C4-2B (cell line): Measurements from ENCODE around the gene PPP2R2C.

Source experiments
- H3K27ac ChIP-seq: fragments of 450-650 bp; 2 replicates; pipeline ENCODE4 v1.5.1; 2017
- ZFX ChIP-seq: fragments of 450-650 bp; IDR thresholded peaks from 2 replicates; pipeline ENCODE4 v1.6.1; 2017
- TF ChIP-seq, protein P1 (sequence below): fragments of 450-650 bp; conservative IDR thresholded peaks from 2 replicates; pipeline ENCODE4 v1.5.1; 2017; ENCODE audit warnings: mild to moderate bottlenecking

Gene PPP2R2C

GRCh38 chr4:6478546-6479220, 6.3 kb upstream of the PPP2R2C start:
- no peak overlapping the region for H3K27ac ChIP-seq
- no peak for TF ChIP-seq ZFX
- TF ChIP-seq, protein P1, sequence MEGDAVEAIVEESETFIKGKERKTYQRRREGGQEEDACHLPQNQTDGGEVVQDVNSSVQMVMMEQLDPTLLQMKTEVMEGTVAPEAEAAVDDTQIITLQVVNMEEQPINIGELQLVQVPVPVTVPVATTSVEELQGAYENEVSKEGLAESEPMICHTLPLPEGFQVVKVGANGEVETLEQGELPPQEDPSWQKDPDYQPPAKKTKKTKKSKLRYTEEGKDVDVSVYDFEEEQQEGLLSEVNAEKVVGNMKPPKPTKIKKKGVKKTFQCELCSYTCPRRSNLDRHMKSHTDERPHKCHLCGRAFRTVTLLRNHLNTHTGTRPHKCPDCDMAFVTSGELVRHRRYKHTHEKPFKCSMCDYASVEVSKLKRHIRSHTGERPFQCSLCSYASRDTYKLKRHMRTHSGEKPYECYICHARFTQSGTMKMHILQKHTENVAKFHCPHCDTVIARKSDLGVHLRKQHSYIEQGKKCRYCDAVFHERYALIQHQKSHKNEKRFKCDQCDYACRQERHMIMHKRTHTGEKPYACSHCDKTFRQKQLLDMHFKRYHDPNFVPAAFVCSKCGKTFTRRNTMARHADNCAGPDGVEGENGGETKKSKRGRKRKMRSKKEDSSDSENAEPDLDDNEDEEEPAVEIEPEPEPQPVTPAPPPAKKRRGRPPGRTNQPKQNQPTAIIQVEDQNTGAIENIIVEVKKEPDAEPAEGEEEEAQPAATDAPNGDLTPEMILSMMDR: no peak

GRCh38 chr4:6476893-6477292, 4.5 kb upstream of the PPP2R2C start:
- TF ChIP-seq, protein P1: no peak
- TF ChIP-seq ZFX: no peak

GRCh38 chr4:6475492-6476020, 3.1 kb upstream of the PPP2R2C start:
- no peak for TF ChIP-seq ZFX
- TF ChIP-seq, protein P1: no peak
- no peak overlapping the region for H3K27ac ChIP-seq

More at GRCh38 chr4:6476893-6477292, 4.5 kb upstream of the PPP2R2C start:
- H3K27ac ChIP-seq: no peak overlapping the region

DNA sequence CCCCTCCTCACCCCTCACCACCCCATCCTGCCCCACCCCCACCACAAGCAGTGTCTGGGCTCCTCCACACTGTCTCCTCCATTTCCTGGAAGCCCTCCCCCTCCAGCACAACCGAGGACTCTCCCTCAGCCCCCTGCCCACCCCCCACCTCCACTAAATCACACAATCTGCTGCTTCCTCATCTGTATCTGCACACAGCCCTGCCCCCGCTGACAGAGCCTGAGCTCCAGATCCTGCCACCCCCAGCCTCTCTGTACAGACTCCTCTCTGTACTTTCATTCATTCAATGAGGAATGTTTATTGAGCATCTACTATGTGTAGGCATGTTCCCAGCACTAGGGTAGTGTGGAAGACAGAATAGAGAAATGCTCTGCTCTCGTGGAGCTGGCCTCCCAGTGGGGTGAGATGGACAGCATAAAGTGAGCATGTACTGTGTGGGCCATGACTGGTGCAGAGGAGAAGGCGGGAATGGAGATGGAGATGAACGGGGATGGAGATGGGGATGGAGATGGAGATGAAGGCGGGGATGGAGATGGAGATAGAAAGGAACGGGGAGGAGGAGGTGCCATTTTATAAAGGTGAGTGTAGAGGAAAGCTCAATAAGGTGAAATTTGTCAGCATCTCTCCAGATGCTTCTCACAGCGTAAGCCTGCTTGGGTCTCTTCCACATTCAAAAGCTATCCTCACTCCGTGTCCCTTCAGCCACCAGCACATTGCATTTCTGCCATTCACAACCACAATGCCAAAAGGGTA, 2.5 kb upstream of the PPP2R2C start:
- TF ChIP-seq, protein P1: no peak
- TF ChIP-seq ZFX: no peak

DNA sequence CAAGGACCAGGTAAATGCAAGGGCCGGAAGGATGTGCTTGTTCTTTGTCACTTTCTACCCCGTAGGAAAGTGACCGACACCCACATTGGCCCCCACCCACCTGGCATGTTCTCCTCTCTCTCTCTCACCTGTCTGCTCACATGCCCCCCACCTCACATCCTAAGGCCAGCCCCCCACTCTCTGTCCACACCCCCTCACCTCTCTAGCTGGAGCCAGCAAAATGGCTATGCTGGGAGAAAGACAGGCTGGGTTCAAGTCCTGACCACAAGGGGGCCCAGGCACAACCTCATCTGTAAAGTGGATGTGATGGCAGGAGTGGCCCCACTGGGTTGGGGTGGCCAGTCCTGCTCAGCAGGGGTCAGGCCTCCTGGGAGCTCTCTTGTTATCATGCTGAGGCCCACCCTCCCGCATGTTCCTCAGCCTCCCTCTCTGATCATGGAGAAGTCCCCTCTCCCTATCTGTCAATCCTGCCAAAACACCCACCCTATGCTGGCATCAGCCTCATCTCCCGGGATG, 1.7 kb upstream of the PPP2R2C start:
- TF ChIP-seq, protein P1: peak; percentile 34; the same call in 1 of the 2 replicates
- no peak for TF ChIP-seq ZFX
- no peak overlapping the region for H3K27ac ChIP-seq

More for the DNA sequence above, 2.5 kb upstream of the PPP2R2C start:
- H3K27ac ChIP-seq: no peak overlapping the region

DNA sequence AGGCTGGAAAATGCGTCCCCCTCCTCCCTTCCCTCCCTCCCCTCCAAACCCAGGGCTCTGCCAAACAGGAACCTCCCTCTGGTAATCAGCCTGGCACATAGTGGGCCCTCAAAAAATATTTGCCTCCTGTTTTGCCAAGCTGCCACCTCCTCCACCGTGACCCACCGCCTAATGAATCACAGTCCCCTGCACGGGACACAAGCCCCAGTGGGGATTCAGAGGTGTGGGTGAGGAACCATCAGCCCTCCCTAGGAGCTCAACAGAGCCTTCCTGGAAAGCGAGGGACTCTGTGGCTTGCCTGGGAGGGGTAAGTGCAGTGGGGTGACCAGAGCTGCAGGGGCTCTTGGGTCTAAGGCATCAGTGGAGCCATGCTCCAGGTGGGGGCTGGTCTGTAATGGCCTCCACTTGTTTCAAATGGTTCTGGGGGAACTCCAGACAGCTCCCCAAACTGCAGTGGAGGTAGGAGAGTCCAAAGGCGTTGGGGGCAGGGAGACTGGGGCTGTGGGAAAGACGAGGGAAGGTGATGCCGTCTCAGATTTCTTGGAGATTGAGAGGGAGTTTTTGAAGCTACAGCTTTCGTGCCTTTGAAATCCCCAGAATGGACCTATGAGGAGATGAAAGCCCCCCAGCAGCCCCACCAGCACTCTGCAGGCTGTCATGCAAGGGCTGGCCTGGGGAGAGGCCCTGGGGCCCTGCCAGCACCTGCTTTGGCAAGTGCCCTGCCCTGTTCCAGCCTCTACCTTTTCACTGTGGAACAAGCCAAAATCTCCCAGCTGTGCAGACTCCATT, 1.0 kb upstream of the PPP2R2C start:
- no peak for TF ChIP-seq ZFX
- TF ChIP-seq, protein P1: no peak

More for the DNA sequence above, 1.0 kb upstream of the PPP2R2C start:
- no peak overlapping the region for H3K27ac ChIP-seq
